Gastrocnemius medialis (tissue), 4 donors: ENCODE results near the gene DPYSL3. TPM values are rescaled to one million over a fixed set of nuclear protein-coding genes. Genes with fewer than 3 reads are reported as not detected.

Experiments
- ATAC-seq, 2 donors: fragments of 150-250 bp; one replicate each; pipeline ENCODE4 v1.9.1; 2016
- DNase-seq, 2 donors: peaks; one replicate each; pipeline ENCODE4 v3.0.0-alpha.2; 2019
- H3K27ac ChIP-seq, 4 donors: fragments of 200-600 bp; sonication (generic); 1 replicate in 1 of 4; 2 replicates in 3 of 4; pipeline ENCODE4 v1.5.1; 2016 to 2018; ENCODE audit warnings: mild to moderate bottlenecking in 2 of 4, moderate library complexity in 1 of 4
- H3K27me3 ChIP-seq, 3 donors: fragments of 200-600 bp; sonication (generic) in 2 of 3; 1 replicate in 1 of 3; 2 replicates in 2 of 3; pipeline versions ENCODE4 v1.5.1 to v1.6.0; 2016 to 2019; ENCODE audit warnings: mild to moderate bottlenecking in 1 of 3, moderate library complexity in 1 of 3
- H3K36me3 ChIP-seq, 2 donors: fragments of 200-600 bp; sonication (generic) in 1 of 2; one replicate each; pipeline ENCODE4 v1.5.1; 2017 to 2018
- H3K4me1 ChIP-seq, 2 donors: fragments of 200-600 bp; sonication (generic) in 1 of 2; one replicate each; pipeline ENCODE4 v1.5.1; 2016 to 2017; ENCODE audit warnings: mild to moderate bottlenecking in 2 of 2
- H3K4me3 ChIP-seq, 4 donors: fragments of 200-600 bp; sonication (generic) in 3 of 4; 1 replicate in 1 of 4; 2 replicates in 3 of 4; pipeline ENCODE4 v1.5.1; 2016 to 2019; ENCODE audit warnings: mild to moderate bottlenecking in 2 of 4
- H3K9me3 ChIP-seq, 3 donors: fragments of 200-600 bp; sonication (generic) in 2 of 3; 1 replicate in 1 of 3; 2 replicates in 2 of 3; pipeline ENCODE4 v1.5.1; 2016 to 2019
- CTCF ChIP-seq, 5 experiments: fragments of 450-650 bp in 3 of 5; fragments of 200-600 bp in 2 of 5; sonication (generic) in 2 of 5; IDR thresholded peaks in 4 of 5; conservative IDR thresholded peaks in 1 of 5; 1 replicate in 4 of 5; 2 replicates in 1 of 5; pipeline ENCODE4 v1.5.1; 2016 to 2019; ENCODE audit warnings: antibody characterized with exemption in 5 of 5, mild to moderate bottlenecking in 3 of 5, moderate library complexity in 3 of 5
- POLR2A ChIP-seq, 2 donors: fragments of 450-650 bp; IDR thresholded peaks; one replicate each; pipeline ENCODE4 v1.6.1; 2017; ENCODE audit warnings: antibody characterized with exemption in 2 of 2, mild to moderate bottlenecking in 2 of 2, moderate library complexity in 2 of 2
- in situ Hi-C, 4 donors: fragments of 200-750 bp; cut with MboI; loops; one replicate each; pipeline versions ENCODE4 v1.15.0 to v1.8.0; 2017; ENCODE audit warnings: low sequenced_read_pairs in 4 of 4
- intact Hi-C: fragments of 100-400 bp; cut with DNase I; formaldehyde crosslinking; loops from one replicate; pipeline ENCODE4 v1.15.1; 2023; ENCODE audit warnings: low total_unique reads
- total RNA-seq, 4 donors: library from RNA; depleted of rRNA; stranded (reverse); fragments of >200 nt; gene quantifications; one replicate each; pipeline versions ENCODE4 v1.1.0 to v1.2.3, GENCODE V29; 2016

Gene DPYSL3
- total RNA-seq, 4 donors from 2014 or later, result 11.7 to 45.8 (median 26.0) TPM

GRCh38 chr5:147544556-147544955 is 34.7 kb upstream of the DPYSL3 start:
- ATAC-seq (no peak), DNase-seq (no peak)
- intact Hi-C loops, result no loop called here
- H3K27ac ChIP-seq, result no peak overlapping the region
- no peaks in the 10 kb centered on the region for H3K9me3 ChIP-seq
- no peaks in the 10 kb centered on the region for H3K27me3 ChIP-seq
- no peaks in the 10 kb centered on the region for H3K36me3 ChIP-seq
- H3K4me3 ChIP-seq, result no peak overlapping the region
- H3K4me1 ChIP-seq, result no peaks in the 10 kb centered on the region
- TF ChIP-seq POLR2A (IDR thresholded peaks at IDR 0.05) (no peak), CTCF (IDR thresholded peaks at IDR 0.05 in 4 of 5, conservative IDR thresholded peaks at IDR 0.05 in 1 of 5) (no peak)
- in situ Hi-C loops, result no loop called here

DNA sequence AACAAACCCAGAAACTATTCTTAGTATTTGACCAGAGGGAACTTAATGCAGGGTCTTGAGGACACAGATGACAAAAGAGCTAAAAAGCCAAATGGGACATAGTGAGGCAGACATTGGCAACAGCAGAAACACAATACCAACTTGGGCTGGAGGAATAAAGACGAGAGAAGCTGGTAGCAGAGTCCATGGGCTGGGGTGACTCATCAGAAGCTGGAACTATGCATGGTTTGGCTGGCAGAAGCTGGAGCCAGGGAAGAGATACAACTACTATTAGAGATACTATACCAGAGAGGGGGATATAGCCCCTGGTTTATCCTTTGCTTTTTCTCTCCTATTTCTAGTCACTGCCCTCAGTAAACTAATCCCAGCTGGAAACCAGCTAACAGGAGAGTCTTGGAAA is 29.2 kb upstream of the DPYSL3 start:
- Histone ChIP-seq H3K4me1 (no peaks in the 10 kb centered on the region), H3K4me3 (no peak overlapping the region), H3K27ac (no peak overlapping the region), H3K9me3 (no peaks in the 10 kb centered on the region), H3K27me3 (no peaks in the 10 kb centered on the region), H3K36me3 (no peaks in the 10 kb centered on the region)
- ATAC-seq (no peak), DNase-seq (no peak)
- in situ Hi-C loops, result no loop called here
- no peak for TF ChIP-seq CTCF (IDR thresholded peaks at IDR 0.05 in 4 of 5, conservative IDR thresholded peaks at IDR 0.05 in 1 of 5)
- no peak for TF ChIP-seq POLR2A (IDR thresholded peaks at IDR 0.05)
- intact Hi-C loops, result no loop called here

- H3K27ac ChIP-seq, result no peak overlapping the region
- H3K4me1 ChIP-seq, result no peaks in the 10 kb centered on the region
- in situ Hi-C loops, result no loop called here
- DNase-seq, result no peak
- intact Hi-C loops, result no loop called here
- no peaks in the 10 kb centered on the region for H3K27me3 ChIP-seq
- H3K36me3 ChIP-seq, result no peaks in the 10 kb centered on the region
- ATAC-seq, result no peak
- no peak overlapping the region for H3K4me3 ChIP-seq
- no peaks in the 10 kb centered on the region for H3K9me3 ChIP-seq
- TF ChIP-seq POLR2A (IDR thresholded peaks at IDR 0.05) (no peak), CTCF (IDR thresholded peaks at IDR 0.05 in 4 of 5, conservative IDR thresholded peaks at IDR 0.05 in 1 of 5) (no peak)
Observed at GRCh38 chr5:147538236-147538635, 28.4 kb upstream of the DPYSL3 start.

GRCh38 chr5:147534172-147534951 is 24.5 kb upstream of the DPYSL3 start:
- ATAC-seq (no peak), DNase-seq (no peak)
- no peaks in the 10 kb centered on the region for H3K4me1 ChIP-seq
- in situ Hi-C loops, result no loop called here
- intact Hi-C loops, result no loop called here
- no peaks in the 10 kb centered on the region for H3K27me3 ChIP-seq
- no peaks in the 10 kb centered on the region for H3K9me3 ChIP-seq
- no peak for TF ChIP-seq CTCF (IDR thresholded peaks at IDR 0.05 in 4 of 5, conservative IDR thresholded peaks at IDR 0.05 in 1 of 5)
- TF ChIP-seq POLR2A (IDR thresholded peaks at IDR 0.05), result no peak
- H3K36me3 ChIP-seq, result no peaks in the 10 kb centered on the region
- no peak overlapping the region for H3K27ac ChIP-seq
- H3K4me3 ChIP-seq, result no peak overlapping the region

GRCh38 chr5:147532156-147532555 is 22.3 kb upstream of the DPYSL3 start:
- Histone ChIP-seq H3K4me3 (no peak overlapping the region), H3K4me1 (no peaks in the 10 kb centered on the region), H3K9me3 (no peaks in the 10 kb centered on the region), H3K27ac (no peak overlapping the region), H3K36me3 (no peaks in the 10 kb centered on the region), H3K27me3 (no peaks in the 10 kb centered on the region)
- in situ Hi-C loops (no loop called here), intact Hi-C loops (no loop called here)
- TF ChIP-seq POLR2A (IDR thresholded peaks at IDR 0.05) (no peak), CTCF (IDR thresholded peaks at IDR 0.05 in 4 of 5, conservative IDR thresholded peaks at IDR 0.05 in 1 of 5) (no peak)
- DNase-seq, result no peak
- no peak for ATAC-seq
